Tibial nerve (tissue), 4 donors: ENCODE data around the gene SKIC3.

Source experiments
- CTCF ChIP-seq, 5 experiments: fragments of 200-600 bp in 3 of 5; fragments of 450-650 bp in 2 of 5; sonication (generic) in 3 of 5; IDR thresholded peaks; one replicate each; pipeline ENCODE4 v1.5.1; 2016 to 2019; ENCODE audit warnings: antibody characterized with exemption in 5 of 5, mild to moderate bottlenecking in 3 of 5, moderate library complexity in 2 of 5
- EP300 ChIP-seq, 2 donors: sonication (generic); formaldehyde crosslinking; IDR thresholded peaks; one replicate each; pipeline ENCODE4 v1.6.1; 2017; ENCODE audit warnings: antibody characterized with exemption in 2 of 2, mild to moderate bottlenecking in 1 of 2
- POLR2A ChIP-seq, 2 donors: fragments of 450-650 bp; IDR thresholded peaks; one replicate each; pipeline ENCODE4 v1.6.1; 2017; ENCODE audit warnings: antibody characterized with exemption in 2 of 2, mild to moderate bottlenecking in 2 of 2, moderate library complexity in 2 of 2

DNA sequence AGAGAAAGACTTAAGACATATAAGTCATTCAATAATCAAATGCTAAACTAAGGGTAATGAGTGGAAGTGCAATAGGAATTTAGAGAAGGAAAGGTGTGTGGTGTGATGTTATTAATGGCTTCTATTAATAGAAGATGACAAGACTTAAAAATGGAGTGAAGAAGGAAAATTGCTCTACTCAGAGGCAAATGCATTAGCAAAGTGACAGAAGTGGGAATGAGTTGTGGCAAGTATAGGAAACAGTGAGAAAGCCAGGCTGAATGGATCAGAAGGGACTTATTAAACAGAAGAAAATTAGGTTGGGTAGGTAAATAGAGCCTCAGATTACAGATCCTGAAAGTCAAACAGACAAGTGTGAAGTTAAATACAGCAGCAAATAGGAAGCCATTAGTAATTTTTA is 5.7 kb downstream of the SKIC3 start:
- TF ChIP-seq CTCF (IDR thresholded peaks at IDR 0.05) = no peak
- TF ChIP-seq POLR2A (IDR thresholded peaks at IDR 0.05) = no peak
- TF ChIP-seq EP300 (IDR thresholded peaks at IDR 0.05) = no peak
